ENCODE data around the gene TRAP1. TPM values are rescaled to one million over a fixed set of nuclear protein-coding genes. Genes with fewer than 3 reads are reported as not detected.
"Not testable (repeated sequence)": the region's sequence is repeated elsewhere in the genome, so short reads cannot be mapped to it uniquely, and the experiment has no call there.

TRAP1 gene
- total RNA-seq, 6 experiments from 2014 or later = 97.6 to 118 (median 103) TPM

DNA sequence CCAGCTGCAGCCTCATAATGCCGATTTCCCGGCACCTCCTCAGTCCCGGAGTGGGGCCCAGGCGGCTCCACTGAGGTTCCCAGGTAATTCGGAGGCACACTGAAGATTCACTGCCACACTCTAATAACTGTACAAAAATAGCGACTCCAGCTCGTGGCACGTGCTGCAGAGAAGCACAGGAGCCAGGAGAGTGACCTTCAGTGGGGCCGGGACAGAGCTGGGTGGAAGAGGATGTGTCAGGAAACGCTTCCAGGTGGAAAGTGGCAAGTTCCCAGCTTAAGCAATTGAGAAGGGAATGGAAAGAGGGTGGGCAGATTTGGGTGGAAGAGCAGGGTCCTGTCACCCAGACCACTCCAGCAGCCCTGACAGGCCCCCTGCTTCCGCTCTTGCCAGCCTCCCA lies 3.1 kb upstream of the TRAP1 start:
- peaks cover 15% of the 10 kb centered on the region for H3K4me1 Mint-ChIP-seq (ENCODE audit: low read depth)
- TF ChIP-seq CTCF (IDR thresholded peaks at IDR 0.05) = no peak
- H3K27me3 Mint-ChIP-seq (ENCODE audit: insufficient read depth) = peaks cover 11% of the 10 kb centered on the region
- no peaks in the 10 kb centered on the region for H3K9me3 Mint-ChIP-seq
- DNase-seq = no peak
- H3K27ac Mint-ChIP-seq = no peak overlapping the region; the same call in 1 of the 2 replicates
- H3K36me3 Mint-ChIP-seq (ENCODE audit: low read depth) = no peaks in the 10 kb centered on the region; the same call in 1 of the 2 replicates
- H3K4me3 Mint-ChIP-seq = no peak overlapping the region

GRCh38 chr16:3718628-3719027 lies 1.3 kb upstream of the TRAP1 start:
- Mint-ChIP-seq H3K27ac (no peak overlapping the region), H3K4me1 (ENCODE audit: low read depth) (peaks cover 21% of the 10 kb centered on the region), H3K9me3 (no peaks in the 10 kb centered on the region), H3K36me3 (ENCODE audit: low read depth) (peaks cover 13% of the 10 kb centered on the region), H3K27me3 (ENCODE audit: insufficient read depth) (peaks cover 8% of the 10 kb centered on the region), H3K4me3 (no peak overlapping the region)
- TF ChIP-seq CTCF (IDR thresholded peaks at IDR 0.05) = no peak
- DNase-seq = no peak

- Mint-ChIP-seq H3K36me3 (ENCODE audit: low read depth) (peaks cover 18% of the 10 kb centered on the region), H3K27ac (peak overlapping the region; percentile 89), H3K4me1 (ENCODE audit: low read depth) (peaks cover 21% of the 10 kb centered on the region), H3K9me3 (no peaks in the 10 kb centered on the region), H3K27me3 (ENCODE audit: insufficient read depth) (peaks cover 7% of the 10 kb centered on the region), H3K4me3 (peak overlapping the region; percentile 86)
- no peak for DNase-seq
- no peak for TF ChIP-seq CTCF (IDR thresholded peaks at IDR 0.05)
Observed at GRCh38 chr16:3718019-3718391, 681 bp upstream of the TRAP1 start.

GRCh38 chr16:3716831-3717234 lies 491 bp downstream of the TRAP1 start:
- peaks cover 20% of the 10 kb centered on the region for H3K36me3 Mint-ChIP-seq (ENCODE audit: low read depth)
- peak overlapping the region; percentile 87 for H3K27ac Mint-ChIP-seq
- H3K4me3 Mint-ChIP-seq = peak overlapping the region; percentile 92
- H3K9me3 Mint-ChIP-seq = no peaks in the 10 kb centered on the region
- TF ChIP-seq CTCF (IDR thresholded peaks at IDR 0.05) = no peak
- H3K27me3 Mint-ChIP-seq (ENCODE audit: insufficient read depth) = peaks cover 7% of the 10 kb centered on the region
- no peak for DNase-seq
- H3K4me1 Mint-ChIP-seq (ENCODE audit: low read depth) = peaks cover 21% of the 10 kb centered on the region

DNA sequence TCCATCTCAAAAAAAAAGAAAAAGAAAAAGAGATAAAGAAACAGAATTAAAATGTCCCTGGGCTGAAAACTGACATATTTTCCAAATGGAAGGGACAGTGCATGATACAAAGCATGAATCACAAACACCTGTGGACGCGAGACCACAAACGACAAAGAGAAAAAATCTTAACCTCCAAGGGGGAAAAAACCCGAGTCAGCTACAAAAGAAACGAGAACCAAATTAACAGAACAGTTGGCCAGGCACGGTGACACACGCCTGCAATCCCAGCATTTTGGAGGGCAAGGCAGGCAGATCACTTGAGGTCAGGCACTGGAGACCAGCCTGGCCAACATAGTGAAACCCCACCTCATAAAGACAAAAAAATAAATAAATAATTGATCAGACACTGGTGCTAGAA lies 1.9 kb downstream of the TRAP1 start:
- no peak overlapping the region for H3K4me3 Mint-ChIP-seq
- H3K9me3 Mint-ChIP-seq = no peaks in the 10 kb centered on the region
- DNase-seq = no peak
- H3K27ac Mint-ChIP-seq = no peak overlapping the region
- H3K27me3 Mint-ChIP-seq (ENCODE audit: insufficient read depth) = peaks cover 7% of the 10 kb centered on the region
- TF ChIP-seq CTCF (IDR thresholded peaks at IDR 0.05) = no peak
- H3K4me1 Mint-ChIP-seq (ENCODE audit: low read depth) = peaks cover 21% of the 10 kb centered on the region
- H3K36me3 Mint-ChIP-seq (ENCODE audit: low read depth) = peaks cover 20% of the 10 kb centered on the region

GRCh38 chr16:3714378-3714777 lies 2.9 kb downstream of the TRAP1 start:
- DNase-seq; H3K27me3 Mint-ChIP-seq (ENCODE audit: insufficient read depth); H3K4me3 Mint-ChIP-seq; H3K9me3 Mint-ChIP-seq; H3K27ac Mint-ChIP-seq: not testable (repeated sequence)
- peaks cover 20% of the 10 kb centered on the region for H3K36me3 Mint-ChIP-seq (ENCODE audit: low read depth)
- peaks cover 21% of the 10 kb centered on the region for H3K4me1 Mint-ChIP-seq (ENCODE audit: low read depth)
